T-cell (primary cell): Measurements from ENCODE around the gene CENPI. TPM values are rescaled to one million over a fixed set of nuclear protein-coding genes. Genes with fewer than 3 reads are reported as not detected.
"Not testable (repeated sequence)": the region's sequence is repeated elsewhere in the genome, so short reads cannot be mapped to it uniquely, and the experiment has no call there.

Source experiments
- ATAC-seq, 4 experiments: fragments of 200-7000 bp in 3 of 4; fragments of 150-1000 bp in 1 of 4; cut with Tn5 transposase; replicated peaks in 1 of 4; 1 replicate in 3 of 4; 2 replicates in 1 of 4; pipeline ENCODE4 v1.10.0; 2021; ENCODE audit warnings: moderate library complexity in 3 of 4, mild to moderate bottlenecking in 2 of 4, moderate number of reproducible peaks in 1 of 4
- CTCF ChIA-PET, 2 donors: fragments of 300-600 bp; sonication (Branson Sonifier 250); formaldehyde crosslinking; loops; one replicate each; lab custom pipeline; 2022; ENCODE audit warnings: antibody characterized with exemption in 2 of 2; lab: Charles Lee
- POLR2A ChIA-PET, 2 donors: fragments of 300-600 bp; sonication (Branson Sonifier 250); formaldehyde crosslinking; loops; one replicate each; lab custom pipeline; 2022; ENCODE audit warnings: antibody characterized with exemption in 2 of 2; lab: Charles Lee
- DNase-seq, 35 experiments: peaks; one replicate each; pipeline versions ENCODE4 v3.0.0 to v3.0.0-alpha.2; 2013 to 2023
- H3K27ac ChIP-seq: one replicate; pipeline ENCODE4 v1.5.1; 2013; ENCODE audit warnings: low read length
- H3K27me3 ChIP-seq, 2 experiments: replicated peaks in 1 of 2; 1 replicate in 1 of 2; 2 replicates in 1 of 2; pipeline versions ENCODE4 v1.6.1 to v1.7.0; 2013; ENCODE audit warnings: low read length in 1 of 2, mixed read lengths in 1 of 2; ENCODE audit not compliant: control insufficient read depth in 2 of 2, insufficient read depth in 2 of 2; ENCODE audit errors: extremely low read depth in 1 of 2
- H3K36me3 ChIP-seq, 2 donors: 1 replicate in 1 of 2; 2 replicates in 1 of 2; pipeline versions ENCODE4 v1.6.1 to v1.7.0; 2013; ENCODE audit warnings: low read length in 1 of 2; ENCODE audit not compliant: control insufficient read depth in 2 of 2, insufficient read depth in 1 of 2; ENCODE audit errors: extremely low read depth in 1 of 2
- H3K4me1 ChIP-seq, 2 experiments: 1 replicate in 1 of 2; 2 replicates in 1 of 2; pipeline versions ENCODE4 v1.6.1 to v1.7.0; 2013; ENCODE audit warnings: low read length in 2 of 2, mixed read lengths in 1 of 2; ENCODE audit not compliant: insufficient read depth in 2 of 2, control insufficient read depth in 1 of 2; ENCODE audit errors: extremely low read depth in 1 of 2
- H3K4me3 ChIP-seq, 2 donors: 1 replicate in 1 of 2; 2 replicates in 1 of 2; pipeline versions ENCODE4 v1.5.1 to v1.7.0; 2013; ENCODE audit warnings: mild to moderate bottlenecking in 2 of 2, low read length in 1 of 2, moderate library complexity in 1 of 2; ENCODE audit not compliant: control insufficient read depth in 1 of 2; ENCODE audit errors: extremely low read depth in 1 of 2
- H3K9me3 ChIP-seq: 2 replicates; pipeline ENCODE4 v1.7.0; 2013
- H3K27ac Mint-ChIP-seq, 2 donors: one replicate each; pipeline ENCODE4 v1.8.0; 2020 to 2021; ENCODE audit warnings: mild to moderate bottlenecking in 2 of 2, mixed read lengths in 2 of 2
- H3K27me3 Mint-ChIP-seq, 2 donors: one replicate each; pipeline ENCODE4 v1.8.0; 2021 to 2022; ENCODE audit warnings: mixed read lengths in 2 of 2
- H3K36me3 Mint-ChIP-seq: one replicate; pipeline ENCODE4 v1.8.0; 2021; ENCODE audit warnings: mixed read lengths
- H3K4me1 Mint-ChIP-seq, 3 donors: one replicate each; pipeline ENCODE4 v1.8.0; 2020 to 2022; ENCODE audit warnings: mixed read lengths in 3 of 3, mild to moderate bottlenecking in 1 of 3
- H3K4me3 Mint-ChIP-seq, 3 donors: one replicate each; pipeline ENCODE4 v1.8.0; 2020 to 2022; ENCODE audit warnings: mild to moderate bottlenecking in 3 of 3, mixed read lengths in 3 of 3, moderate library complexity in 3 of 3
- H3K9me3 Mint-ChIP-seq, 3 donors: one replicate each; pipeline ENCODE4 v1.8.0; 2020 to 2022; ENCODE audit warnings: mixed read lengths in 3 of 3
- WGBS: methylation state at CpG from one replicate; pipeline ENCODE4 v1.1.5; 2013; ENCODE audit warnings: missing lambda C conversion rate; ENCODE audit not compliant: insufficient coverage; 5-methylcytosine and 5-hydroxymethylcytosine counted together
- total RNA-seq, 35 experiments: library from RNA in 6 of 35; stranded (reverse) in 6 of 35; fragments of 120-200 nt in 1 of 35; gene quantifications; one replicate each; pipeline versions ENCODE4 v1.2.1 to v1.2.4 and lab custom pipeline; 2013 to 2026

CENPI gene, protein sequence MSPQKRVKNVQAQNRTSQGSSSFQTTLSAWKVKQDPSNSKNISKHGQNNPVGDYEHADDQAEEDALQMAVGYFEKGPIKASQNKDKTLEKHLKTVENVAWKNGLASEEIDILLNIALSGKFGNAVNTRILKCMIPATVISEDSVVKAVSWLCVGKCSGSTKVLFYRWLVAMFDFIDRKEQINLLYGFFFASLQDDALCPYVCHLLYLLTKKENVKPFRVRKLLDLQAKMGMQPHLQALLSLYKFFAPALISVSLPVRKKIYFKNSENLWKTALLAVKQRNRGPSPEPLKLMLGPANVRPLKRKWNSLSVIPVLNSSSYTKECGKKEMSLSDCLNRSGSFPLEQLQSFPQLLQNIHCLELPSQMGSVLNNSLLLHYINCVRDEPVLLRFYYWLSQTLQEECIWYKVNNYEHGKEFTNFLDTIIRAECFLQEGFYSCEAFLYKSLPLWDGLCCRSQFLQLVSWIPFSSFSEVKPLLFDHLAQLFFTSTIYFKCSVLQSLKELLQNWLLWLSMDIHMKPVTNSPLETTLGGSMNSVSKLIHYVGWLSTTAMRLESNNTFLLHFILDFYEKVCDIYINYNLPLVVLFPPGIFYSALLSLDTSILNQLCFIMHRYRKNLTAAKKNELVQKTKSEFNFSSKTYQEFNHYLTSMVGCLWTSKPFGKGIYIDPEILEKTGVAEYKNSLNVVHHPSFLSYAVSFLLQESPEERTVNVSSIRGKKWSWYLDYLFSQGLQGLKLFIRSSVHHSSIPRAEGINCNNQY
- total RNA-seq (under 1 TPM; 0.42 to 0.95 (median 0.85) TPM), total RNA-seq (lab: John Stamatoyannopoulos, UW) (0.06 to 11.9 (median 0.90) reads per million in 29 experiments)
- total RNA-seq (2013) = 1.1 TPM

DNA sequence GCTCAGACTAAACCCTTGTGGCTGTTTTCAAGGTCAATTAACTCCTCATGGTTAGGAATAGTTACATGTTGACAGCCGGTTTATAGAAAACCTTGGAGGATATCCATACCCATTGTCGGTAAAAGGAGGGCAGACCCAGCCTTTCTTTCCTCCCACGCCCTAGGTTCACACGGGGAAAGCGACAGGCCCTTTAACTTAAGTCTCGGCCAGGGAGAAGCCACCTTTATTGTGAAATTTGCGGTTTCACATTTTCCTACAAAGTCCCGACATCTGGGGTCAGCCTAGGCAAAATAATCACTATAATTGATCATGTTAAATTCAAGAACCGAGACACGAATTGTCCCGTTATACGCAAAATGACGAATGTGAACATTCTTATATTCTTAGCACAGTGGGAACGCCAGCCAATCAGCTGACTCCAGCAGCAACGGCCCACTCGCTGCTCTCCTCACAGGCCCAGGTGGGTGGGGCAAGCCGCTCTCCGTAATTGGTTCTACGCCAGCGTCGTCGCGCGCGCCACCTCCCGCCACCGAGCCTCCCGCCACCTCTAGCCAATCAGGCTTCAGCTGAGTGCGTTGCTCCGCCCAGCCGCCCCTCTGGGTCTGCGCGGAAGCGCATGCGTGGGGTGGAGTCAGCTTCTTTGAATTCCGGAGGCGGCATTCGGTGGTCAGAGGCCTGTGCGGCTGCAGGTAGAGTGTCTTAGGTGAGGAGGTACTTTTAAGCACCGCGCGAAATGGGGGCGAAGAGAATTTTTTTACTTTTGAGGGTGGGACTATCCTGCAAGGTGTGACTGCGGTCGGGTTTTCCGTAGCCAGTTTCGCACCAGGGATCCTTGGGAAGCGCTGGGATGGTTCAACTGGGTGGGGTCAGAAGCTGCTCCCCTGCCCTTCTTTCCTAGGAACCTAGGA, at the start of gene CENPI:
Gene CENPI (plus strand): TSS at position 659 of the 908 bp plus-strand sequence. CDS start 2,867 bp downstream, outside the sequence.
- Histone ChIP-seq H3K27me3 (no peaks in the 10 kb centered on the region), H3K27ac (peak within 1 kb of the TSS; percentile 69), H3K9me3 (no peaks in the 10 kb centered on the region), H3K36me3 (no peaks in the 10 kb centered on the region), H3K4me1 (peaks cover 2 to 3% of the 10 kb centered on the region in 2 experiments), H3K4me3 (peak within 1 kb of the TSS; percentile 11 to 54)
- H3K27me3 Mint-ChIP-seq = peaks cover 0 to 3% of the 10 kb centered on the region in 2 donors
- H3K4me3 Mint-ChIP-seq = peak within 1 kb of the TSS; percentile 73 to 87 (median 84)
- no peaks in the 10 kb centered on the region for H3K36me3 Mint-ChIP-seq
- 1% methylated on average over 13 of the region's 48 CpGs for WGBS
- ChIA-PET POLR2A (interaction anchor here in 1 of 2 donors (0.6 kb wide), 1 partner anchor 48 kb away, joined by 3 read pairs; no protein-coding TSS in a partner anchor), CTCF (interaction anchor here (0.6 to 0.7 kb wide), 2 partner anchors 9 to 62 kb away, joined by 7 to 12 read pairs; no protein-coding TSS in a partner anchor)
- DNase-seq = peak; percentile 80 to 95 (median 91)
- peak; percentile 99 to 100 (median 100) for ATAC-seq
- no peaks in the 10 kb centered on the region for H3K9me3 Mint-ChIP-seq
- H3K4me1 Mint-ChIP-seq = peaks cover 2 to 14% (median 11%) of the 10 kb centered on the region in 3 donors
- H3K27ac Mint-ChIP-seq = peak within 1 kb of the TSS; percentile 83 to 94

DNA sequence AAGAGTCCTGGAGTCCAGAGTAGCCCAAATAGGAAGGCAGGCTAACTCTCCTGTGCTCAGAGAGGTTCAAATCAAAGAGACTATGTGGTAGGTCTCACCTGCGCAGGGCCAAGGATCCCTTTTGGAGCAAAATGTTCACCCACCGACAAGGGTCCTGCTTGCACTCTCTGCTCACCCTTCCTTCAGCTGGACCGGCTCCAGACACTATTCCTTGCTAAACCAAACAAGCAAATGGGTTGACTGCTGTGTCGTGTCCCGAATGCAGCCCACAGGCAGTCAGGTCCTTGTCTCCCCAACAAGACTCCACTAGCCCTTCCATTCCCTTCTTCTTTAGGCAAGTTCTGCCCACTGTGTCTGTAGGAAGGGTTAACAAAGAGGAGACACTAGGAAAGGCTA, 46.9 kb upstream of the CENPI start:
- Histone ChIP-seq H3K4me3 (peak overlapping the region; percentile 80 to 83), H3K4me1 (peaks cover 4 to 21% of the 10 kb centered on the region in 2 experiments), H3K27ac (peak overlapping the region; percentile 95), H3K36me3 (peaks cover 0 to 2% of the 10 kb centered on the region in 2 donors), H3K9me3 (no peaks in the 10 kb centered on the region), H3K27me3 (no peaks in the 10 kb centered on the region)
- POLR2A ChIA-PET = no interaction called here
- peaks cover 13% of the 10 kb centered on the region for H3K36me3 Mint-ChIP-seq
- peak overlapping the region; percentile 96 to 98 for H3K27ac Mint-ChIP-seq
- H3K4me1 Mint-ChIP-seq = peaks cover 25 to 37% (median 34%) of the 10 kb centered on the region in 3 donors
- H3K27me3 Mint-ChIP-seq = no peaks in the 10 kb centered on the region
- DNase-seq (peak in 2 of 35 experiments; percentile 2 to 4), ATAC-seq (no peak)
- CTCF ChIA-PET = no interaction called here
- WGBS = 0% methylated on average over 1 of the region's 5 CpGs
- H3K9me3 Mint-ChIP-seq = no peaks in the 10 kb centered on the region
- H3K4me3 Mint-ChIP-seq = peak overlapping the region; percentile 89 to 90 (median 89)

DNA sequence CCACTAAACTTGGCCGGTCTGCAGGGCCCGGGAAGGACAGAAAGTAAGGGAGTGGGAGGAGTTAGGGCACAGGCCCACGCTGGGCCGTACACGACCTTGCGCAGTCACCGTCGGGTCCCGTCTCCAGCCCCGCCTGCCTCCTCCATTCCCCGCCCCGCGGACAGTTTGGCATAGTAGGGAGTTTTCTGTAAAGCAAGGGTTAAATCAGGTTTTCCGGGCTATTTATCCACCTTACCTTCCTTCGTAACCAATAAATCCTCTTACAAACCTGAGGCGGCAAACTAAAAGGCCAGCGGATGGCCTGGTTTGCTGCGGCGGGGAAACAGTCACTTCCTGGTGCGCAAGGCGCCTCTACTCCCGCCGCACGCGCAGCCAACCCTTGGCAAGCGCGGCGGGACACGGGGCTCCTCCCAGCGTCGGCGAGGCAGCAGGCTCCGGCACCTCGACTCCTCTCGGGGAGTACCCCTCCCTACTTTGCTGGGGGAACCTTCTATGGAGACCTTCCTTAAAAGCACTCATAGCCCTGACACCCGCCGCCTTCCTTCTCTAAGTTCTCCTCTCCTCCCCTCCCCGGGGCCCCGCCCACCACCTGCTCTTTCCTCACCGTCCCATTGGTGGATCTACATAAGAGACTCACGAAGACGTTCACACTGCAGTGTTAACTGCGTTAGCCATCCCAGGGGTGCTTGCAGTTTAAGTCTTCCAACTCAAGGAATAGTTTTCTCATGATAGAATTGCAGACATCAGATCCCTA, 46.3 kb upstream of the CENPI start, which contains the start of gene TRMT2B:
Gene TRMT2B (minus strand): TSS at position 563 of the 754 bp plus-strand sequence. CDS start 9,822 bp downstream, outside the sequence.
- H3K9me3 Mint-ChIP-seq = no peaks in the 10 kb centered on the region
- H3K4me1 ChIP-seq = peaks cover 4 to 21% of the 10 kb centered on the region in 2 experiments
- ChIA-PET POLR2A (no interaction called here), CTCF (no interaction called here)
- ATAC-seq (peak; percentile 87 to 90 (median 88)), DNase-seq (peak; percentile 64 to 87 (median 78))
- peak within 1 kb of the TSS; percentile 89 to 90 (median 89) for H3K4me3 Mint-ChIP-seq
- peak within 1 kb of the TSS; percentile 95 for H3K27ac ChIP-seq
- no CpG with 5 or more reads among the region's 43 CpGs for WGBS
- no peaks in the 10 kb centered on the region for H3K27me3 ChIP-seq
- H3K4me3 ChIP-seq = peak within 1 kb of the TSS; percentile 80 to 83
- H3K36me3 Mint-ChIP-seq = peaks cover 13% of the 10 kb centered on the region
- H3K36me3 ChIP-seq = peaks cover 0 to 2% of the 10 kb centered on the region in 2 donors
- peaks cover 0 to 2% of the 10 kb centered on the region in 2 donors for H3K27me3 Mint-ChIP-seq
- H3K4me1 Mint-ChIP-seq = peaks cover 25 to 37% (median 34%) of the 10 kb centered on the region in 3 donors
- no peaks in the 10 kb centered on the region for H3K9me3 ChIP-seq
- peak within 1 kb of the TSS; percentile 96 to 98 for H3K27ac Mint-ChIP-seq

DNA sequence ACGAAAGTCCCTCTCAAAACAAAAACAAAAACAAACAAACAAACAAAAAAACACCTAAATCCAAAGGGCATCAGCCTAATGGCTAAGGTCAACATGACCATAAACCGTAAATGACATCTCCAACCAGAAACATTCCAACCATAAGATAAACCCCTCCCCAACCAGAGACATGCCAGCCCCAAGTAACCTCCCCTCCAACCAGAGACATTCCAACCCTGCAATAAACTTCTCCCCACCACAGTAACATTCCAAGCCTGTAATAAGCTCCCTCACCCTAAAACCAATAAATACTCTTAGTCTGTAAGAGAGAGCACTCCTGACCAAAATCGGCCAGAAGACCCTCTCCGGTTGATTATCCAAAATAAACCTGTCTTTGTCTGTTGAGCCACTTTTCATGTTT, 41.5 kb upstream of the CENPI start:
- H3K27me3 ChIP-seq, H3K36me3 ChIP-seq, H3K36me3 Mint-ChIP-seq, POLR2A ChIA-PET, H3K27ac ChIP-seq, H3K9me3 ChIP-seq, H3K27ac Mint-ChIP-seq, DNase-seq, H3K4me3 Mint-ChIP-seq, CTCF ChIA-PET, H3K4me3 ChIP-seq, H3K9me3 Mint-ChIP-seq, H3K4me1 ChIP-seq, H3K4me1 Mint-ChIP-seq, ATAC-seq: not testable (repeated sequence)
- WGBS = 100% methylated on average over 1 of the region's 4 CpGs
- H3K27me3 Mint-ChIP-seq = peaks cover 0 to 13% of the 10 kb centered on the region in 2 donors

DNA sequence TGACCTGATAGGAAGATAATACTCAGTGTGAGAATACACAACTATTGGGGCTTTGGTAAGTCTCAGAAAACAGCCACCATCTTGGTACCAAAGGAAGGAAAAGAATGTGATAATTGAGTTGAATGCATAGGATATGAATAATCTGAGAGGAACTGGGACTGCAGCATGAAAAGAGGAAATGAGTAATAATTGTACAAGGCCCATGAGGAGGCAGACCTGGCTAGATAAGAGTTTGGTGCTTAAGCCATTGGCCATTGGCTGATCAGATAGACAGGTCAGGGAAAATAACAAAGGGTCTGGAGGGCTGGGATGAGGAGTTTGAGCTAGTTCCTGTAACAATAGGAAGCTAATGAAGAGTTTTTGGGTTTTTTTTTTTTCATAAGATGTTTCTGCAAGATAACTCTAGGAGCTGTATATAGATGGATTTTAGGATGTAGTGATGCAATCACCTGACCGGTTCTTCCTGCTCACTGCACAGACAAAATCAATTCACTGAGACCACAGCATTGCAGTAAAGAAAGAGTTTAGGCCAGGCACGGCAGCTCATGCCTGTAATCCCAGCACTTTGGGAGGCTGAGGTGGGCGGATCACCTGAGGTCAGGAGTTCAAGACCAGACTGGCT, 40.8 kb upstream of the CENPI start:
- Histone ChIP-seq H3K4me3 (no peak overlapping the region), H3K9me3 (no peaks in the 10 kb centered on the region), H3K27ac (no peak overlapping the region), H3K4me1 (no peaks in the 10 kb centered on the region), H3K36me3 (no peaks in the 10 kb centered on the region), H3K27me3 (no peaks in the 10 kb centered on the region)
- H3K36me3 Mint-ChIP-seq = no peaks in the 10 kb centered on the region
- H3K4me1 Mint-ChIP-seq = peaks cover 0 to 7% (median 2%) of the 10 kb centered on the region in 3 donors
- no peak overlapping the region for H3K27ac Mint-ChIP-seq
- no CpG with 5 or more reads among the region's 3 CpGs for WGBS
- ChIA-PET CTCF (no interaction called here), POLR2A (no interaction called here)
- ATAC-seq = no peak
- no peaks in the 10 kb centered on the region for H3K9me3 Mint-ChIP-seq
- peaks cover 0 to 13% of the 10 kb centered on the region in 2 donors for H3K27me3 Mint-ChIP-seq
- DNase-seq = no peak
- no peak overlapping the region for H3K4me3 Mint-ChIP-seq
